ENCODE measurements around the gene MIEN1. TPM values are rescaled to one million over a fixed set of nuclear protein-coding genes. Genes with fewer than 3 reads are reported as not detected.

The MIEN1 gene
- total and polyA plus RNA-seq, 2 donors (not counting 1 experiment from before 2014, with no cell fraction given) = 41.1 to 63.2 TPM

GRCh38 chr17:39709998-39710964 is 20.1 kb downstream of the MIEN1 start:
- Mint-ChIP-seq H3K4me1 (peaks cover 9% of the 10 kb centered on the region), H3K9me3 (ENCODE audit: insufficient read depth) (no peaks in the 10 kb centered on the region), H3K27me3 (no peaks in the 10 kb centered on the region), H3K27ac (no peak overlapping the region), H3K4me3 (no peak overlapping the region)
- TF ChIP-seq EZH2 (IDR thresholded peaks at IDR 0.05; ENCODE audit: borderline replicate concordance, insufficient read depth, low read depth, low read length, poor library complexity, severe bottlenecking) = no peak
- Histone ChIP-seq H3K27ac (ENCODE audit: low read length in 2 of 2) (no peak overlapping the region), H3K4me1 (ENCODE audit: control insufficient read depth in 2 of 2, insufficient read depth in 2 of 2, low read length in 2 of 2) (peaks cover 12 to 19% of the 10 kb centered on the region in 2 donors), H3K27me3 (replicated peaks in 1 of 4; ENCODE audit: control extremely low read depth in 1 of 4, control insufficient read depth in 3 of 4, insufficient read depth in 4 of 4, low read length in 3 of 4) (no peaks in the 10 kb centered on the region), H3K79me2 (ENCODE audit: control insufficient read depth, insufficient read depth, low read length) (no peaks in the 10 kb centered on the region), H3K9me3 (ENCODE audit: control extremely low read depth in 1 of 3, control insufficient read depth in 2 of 3, insufficient read depth in 1 of 3, low read length in 2 of 3) (no peaks in the 10 kb centered on the region), H3K4me2 (replicated peaks; ENCODE audit: low read depth, low read length, poor library complexity, severe bottlenecking) (no peak overlapping the region), H2AFZ (ENCODE audit: insufficient read depth, low read depth, low read length, poor library complexity, severe bottlenecking) (no peak overlapping the region), H4K20me1 (ENCODE audit: control insufficient read depth, insufficient read depth, low read length, poor library complexity, severe bottlenecking) (no peaks in the 10 kb centered on the region), H3K9ac (ENCODE audit: low read length) (no peak overlapping the region), H3K4me3 (ENCODE audit: control extremely low read depth in 1 of 5, extremely low read depth in 1 of 5, insufficient read depth in 1 of 5, low read depth in 2 of 5, low read length in 4 of 5) (no peak overlapping the region), H3K36me3 (replicated peaks in 1 of 2; ENCODE audit: control extremely low read depth in 1 of 2, control insufficient read depth in 1 of 2, extremely low read depth in 1 of 2, insufficient read depth in 2 of 2, low read length in 1 of 2) (no peaks in the 10 kb centered on the region)
- DNase-seq = no peak
- ChIA-PET CTCF (interaction anchor here (1.1 kb wide), 1 partner anchor 56 kb away, joined by 5 read pairs; no protein-coding TSS in a partner anchor), POLR2A (no interaction called here)
- no peak for ATAC-seq (ENCODE audit: low read depth)
- 94% methylated on average over 17 of the region's 20 CpGs for WGBS (ENCODE audit: insufficient coverage)
- intact Hi-C loops (cut with micrococcal nuclease) = no loop called here

- H3K4me3 Mint-ChIP-seq = no peak overlapping the region
- Histone ChIP-seq H3K9me3 (ENCODE audit: control extremely low read depth in 1 of 3, control insufficient read depth in 2 of 3, insufficient read depth in 1 of 3, low read length in 2 of 3) (no peaks in the 10 kb centered on the region), H3K27me3 (replicated peaks in 1 of 4; ENCODE audit: control extremely low read depth in 1 of 4, control insufficient read depth in 3 of 4, insufficient read depth in 4 of 4, low read length in 3 of 4) (no peaks in the 10 kb centered on the region), H3K36me3 (replicated peaks in 1 of 2; ENCODE audit: control extremely low read depth in 1 of 2, control insufficient read depth in 1 of 2, extremely low read depth in 1 of 2, insufficient read depth in 2 of 2, low read length in 1 of 2) (no peaks in the 10 kb centered on the region), H3K9ac (ENCODE audit: low read length) (no peak overlapping the region), H3K79me2 (ENCODE audit: control insufficient read depth, insufficient read depth, low read length) (no peaks in the 10 kb centered on the region), H3K4me2 (replicated peaks; ENCODE audit: low read depth, low read length, poor library complexity, severe bottlenecking) (no peak overlapping the region), H3K4me3 (ENCODE audit: control extremely low read depth in 1 of 5, extremely low read depth in 1 of 5, insufficient read depth in 1 of 5, low read depth in 2 of 5, low read length in 4 of 5) (no peak overlapping the region), H3K4me1 (ENCODE audit: control insufficient read depth in 2 of 2, insufficient read depth in 2 of 2, low read length in 2 of 2) (peaks cover 12 to 19% of the 10 kb centered on the region in 2 donors), H4K20me1 (ENCODE audit: control insufficient read depth, insufficient read depth, low read length, poor library complexity, severe bottlenecking) (no peaks in the 10 kb centered on the region), H2AFZ (ENCODE audit: insufficient read depth, low read depth, low read length, poor library complexity, severe bottlenecking) (no peak overlapping the region), H3K27ac (ENCODE audit: low read length in 2 of 2) (no peak overlapping the region)
- ATAC-seq (ENCODE audit: low read depth) (no peak), DNase-seq (no peak)
- no peak for TF ChIP-seq CTCF (IDR thresholded peaks at IDR 0.05)
- no peak for TF ChIP-seq EZH2 (IDR thresholded peaks at IDR 0.05; ENCODE audit: borderline replicate concordance, insufficient read depth, low read depth, low read length, poor library complexity, severe bottlenecking)
- peaks cover 9% of the 10 kb centered on the region for H3K4me1 Mint-ChIP-seq
- H3K27ac Mint-ChIP-seq = no peak overlapping the region
- WGBS (ENCODE audit: insufficient coverage) = 65% methylated on average over 12 of the region's 14 CpGs
- ChIA-PET POLR2A (no interaction called here), CTCF (no interaction called here)
- intact Hi-C loops (cut with micrococcal nuclease) = no loop called here
- no peaks in the 10 kb centered on the region for H3K27me3 Mint-ChIP-seq
- H3K9me3 Mint-ChIP-seq (ENCODE audit: insufficient read depth) = no peaks in the 10 kb centered on the region
Observed at GRCh38 chr17:39709319-39709997, 20.9 kb downstream of the MIEN1 start.
